Stimulated activated CD8-positive, alpha-beta memory T cell treated with anti-CD3 and anti-CD28 coated beads, Interleukin-2, amount 100 ng/mL, for 48 hours (primary cell): Measurements from ENCODE around the gene MIAT.

Experiments used
- DNase-seq, 2 donors: peaks; one replicate each; pipeline ENCODE4 v3.0.0-alpha.2; 2020; ENCODE audit warnings: low read depth in 2 of 2

The MIAT gene

DNA sequence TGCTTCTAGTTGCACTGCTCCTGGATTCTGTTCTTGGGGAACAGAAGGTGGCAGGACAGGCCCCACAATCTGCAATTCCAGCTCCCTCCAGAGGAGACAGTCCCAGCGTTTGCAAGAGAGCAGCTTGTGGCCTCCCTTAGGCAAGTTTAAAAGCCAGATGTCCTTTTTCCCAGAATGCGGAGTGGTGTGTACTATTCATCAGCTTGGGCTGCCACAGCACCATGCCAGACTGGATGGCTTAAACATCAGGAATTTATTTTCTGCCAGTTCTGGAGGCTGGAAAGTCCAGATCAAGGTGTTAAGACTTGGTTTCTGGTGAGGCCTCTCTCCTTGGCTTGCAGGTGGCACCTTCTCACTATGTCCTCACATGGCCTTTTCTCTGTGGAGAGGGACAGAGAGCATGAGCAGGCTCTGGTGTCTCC lies 11.7 kb downstream of the MIAT start:
- no peak for DNase-seq

DNA sequence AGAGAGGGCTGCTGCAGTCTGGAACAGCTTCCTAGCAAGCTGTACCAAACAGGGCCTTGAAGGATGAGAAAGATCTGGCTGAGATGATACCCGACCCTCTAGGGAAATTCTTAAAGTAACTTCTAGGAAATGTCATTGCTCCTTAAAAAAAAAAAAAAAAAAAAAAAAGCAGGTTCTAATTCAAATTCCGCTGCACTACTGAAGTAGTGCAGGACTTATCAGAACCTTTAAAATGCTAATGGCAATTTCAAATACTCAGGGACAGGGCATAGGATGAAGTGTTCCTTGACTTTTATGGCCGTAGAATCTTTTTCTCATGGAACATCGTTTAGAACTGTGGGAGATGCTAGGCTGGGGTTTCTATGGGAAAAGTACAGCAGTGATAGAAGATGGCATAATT lies 13.1 kb downstream of the MIAT start:
- no peak for DNase-seq

DNA sequence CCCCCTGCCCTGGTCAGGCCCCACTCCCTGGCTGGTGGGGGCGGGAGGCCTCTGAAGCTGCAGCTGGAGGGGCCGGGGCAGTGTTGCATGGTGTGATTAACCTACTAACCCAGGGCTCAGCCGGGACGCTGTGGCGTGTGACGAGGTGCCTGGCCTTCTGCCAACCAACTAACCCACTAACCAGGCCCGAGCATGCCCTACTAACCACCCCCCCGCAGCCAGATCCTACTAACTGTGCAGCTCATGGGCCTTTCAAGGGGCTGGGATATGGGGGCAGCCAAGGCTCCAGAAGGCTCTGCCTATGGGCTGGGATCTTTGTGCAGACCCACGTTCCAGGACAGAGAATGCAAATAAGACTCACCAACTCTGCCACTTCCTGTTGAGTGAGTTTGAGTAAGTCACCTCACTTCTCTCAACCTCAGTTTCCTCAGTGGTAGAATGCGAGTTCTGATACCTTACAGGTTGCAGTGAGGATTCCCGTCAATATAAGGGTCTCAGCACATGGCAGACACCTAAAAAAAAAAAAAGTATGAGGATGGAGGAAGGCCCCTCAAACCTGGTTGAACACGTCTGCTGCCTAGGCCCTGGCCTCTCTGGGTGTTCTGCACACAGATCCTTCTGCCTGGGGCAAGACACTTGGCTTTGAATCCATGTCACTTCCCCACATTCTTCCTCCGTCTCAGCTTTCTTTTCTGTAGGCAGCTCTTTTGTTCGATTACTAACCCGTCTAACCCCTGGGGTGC lies 14.1 kb downstream of the MIAT start:
- DNase-seq = peak; percentile 52 to 61

DNA sequence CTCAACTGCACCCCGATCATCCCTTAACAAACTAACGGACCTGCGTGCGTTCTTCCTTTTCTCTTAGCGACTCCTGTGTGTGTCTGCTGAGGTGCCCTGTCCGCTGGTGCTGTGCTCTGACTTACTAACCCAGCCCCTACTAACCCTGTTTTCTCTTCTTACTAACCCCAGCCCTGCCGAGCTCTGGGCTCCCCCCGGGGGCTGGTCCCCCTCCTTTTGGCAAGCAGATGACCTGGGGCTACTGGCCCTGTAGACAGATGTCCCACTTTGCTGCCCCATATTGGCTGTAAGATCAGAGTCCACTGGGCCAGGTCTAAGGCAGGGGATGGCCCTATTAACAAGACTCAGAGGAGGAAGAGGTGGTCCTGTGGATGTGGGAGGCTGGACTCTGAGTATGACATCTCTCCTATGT lies 14.7 kb downstream of the MIAT start:
- no peak for DNase-seq

DNA sequence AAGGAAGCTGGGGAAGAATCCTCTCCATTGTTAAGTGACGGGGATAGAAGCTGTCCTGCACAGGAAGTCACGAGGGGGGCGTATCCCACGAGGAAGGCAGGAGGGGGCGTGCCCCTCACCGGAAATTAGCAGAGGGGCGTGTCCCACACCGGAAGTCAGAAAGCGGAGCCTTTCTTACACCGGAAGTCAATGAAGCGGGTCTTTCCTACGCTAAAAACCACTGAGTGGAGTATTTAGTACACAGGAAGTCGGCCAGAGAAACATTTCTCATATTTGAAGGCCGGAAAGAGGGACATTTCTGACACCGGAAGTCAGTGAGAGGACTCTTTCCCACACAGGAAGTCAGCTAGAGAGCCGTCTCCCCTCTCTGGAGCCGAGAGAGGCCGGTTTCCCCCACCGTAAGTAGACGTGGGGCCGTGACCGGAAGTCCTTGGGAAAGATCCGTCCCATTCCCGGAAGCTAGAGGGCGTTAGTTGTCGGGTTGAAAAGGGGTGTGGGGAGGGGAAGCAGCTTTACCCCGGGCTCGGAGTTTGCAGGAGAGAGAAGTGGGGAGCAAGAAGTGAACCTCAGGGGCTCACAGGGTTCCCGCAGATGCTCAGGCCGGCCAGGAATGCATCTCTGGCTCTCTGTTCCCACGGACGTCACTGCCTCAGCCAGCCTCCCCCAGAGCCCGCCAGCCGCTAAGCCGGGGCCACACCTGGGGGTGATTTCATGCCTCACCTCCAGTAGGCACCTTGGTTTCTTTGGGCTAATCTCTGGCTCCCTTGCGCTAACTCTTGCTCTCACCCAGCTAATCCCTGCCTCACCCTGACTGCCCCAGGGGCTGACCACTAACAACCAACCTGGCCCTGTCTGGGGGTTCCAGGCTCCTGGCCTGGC lies 15.4 kb downstream of the MIAT start:
- DNase-seq = peak; percentile 87 to 88

DNA sequence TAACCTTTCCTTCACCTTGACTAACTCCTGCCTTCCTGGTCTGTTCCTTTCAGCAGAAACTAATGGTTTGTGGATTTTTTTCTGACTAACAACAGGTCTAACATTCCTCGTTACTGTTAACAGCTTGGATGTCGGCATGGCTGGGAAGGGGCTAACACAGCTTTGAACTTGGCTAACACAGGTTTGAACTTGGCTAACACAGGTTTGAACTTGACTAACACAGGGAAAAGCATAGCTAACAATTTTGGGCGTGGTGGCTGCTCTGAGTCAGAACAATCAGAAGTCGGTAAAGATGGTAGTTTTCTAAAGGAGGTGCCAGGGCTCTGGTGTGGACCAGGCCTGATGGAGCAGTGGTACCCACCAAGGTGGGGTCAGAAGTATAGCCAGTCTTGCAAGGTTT lies 16.1 kb downstream of the MIAT start:
- no peak for DNase-seq

DNA sequence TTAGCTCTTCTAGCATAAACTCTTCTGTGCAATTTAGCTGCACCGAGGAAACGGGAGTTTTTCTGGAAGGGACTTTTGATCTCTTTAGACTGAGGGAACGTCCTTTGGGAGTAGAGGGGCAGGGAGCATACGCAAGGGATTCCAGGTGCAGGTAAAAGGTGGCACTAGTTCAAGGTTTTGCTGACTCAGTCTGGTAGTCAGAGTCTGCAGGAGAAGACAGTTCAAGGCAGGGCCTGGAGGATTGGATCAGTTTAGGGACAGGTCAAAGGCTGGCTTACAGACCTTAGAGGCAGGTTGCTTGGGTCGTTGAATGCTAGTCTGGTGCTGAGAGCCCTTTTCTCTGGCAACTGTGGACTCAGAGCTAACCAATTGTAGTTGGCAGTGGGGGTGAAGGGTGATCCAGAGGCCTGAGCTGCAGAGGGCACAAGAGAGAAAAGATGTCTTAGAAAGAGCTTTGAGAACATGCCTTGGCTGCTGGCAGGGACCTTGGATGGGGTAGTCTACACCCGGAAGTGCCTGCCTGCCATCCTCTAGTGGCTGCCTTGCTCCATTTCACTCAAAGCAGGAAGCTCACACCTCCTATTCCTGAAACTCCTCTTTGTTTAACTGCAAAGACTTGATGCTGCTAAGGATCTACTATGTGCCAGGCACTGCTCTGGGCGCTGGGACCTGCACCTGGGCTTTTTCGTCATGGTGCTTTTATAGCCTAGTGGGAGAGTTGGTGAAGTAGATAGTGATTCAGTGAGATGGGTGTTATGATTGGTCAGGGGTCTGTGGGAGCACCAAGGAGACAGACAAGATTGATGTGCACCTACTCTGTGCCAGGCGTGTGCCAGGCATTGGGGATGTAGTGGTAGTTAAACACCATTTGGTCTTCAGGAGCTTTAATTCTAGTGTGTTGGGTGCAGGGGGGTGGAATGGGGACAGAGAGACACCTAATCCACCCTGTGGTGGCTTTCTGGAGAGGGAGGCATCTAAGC lies 17.1 kb downstream of the MIAT start:
- no peak for DNase-seq

DNA sequence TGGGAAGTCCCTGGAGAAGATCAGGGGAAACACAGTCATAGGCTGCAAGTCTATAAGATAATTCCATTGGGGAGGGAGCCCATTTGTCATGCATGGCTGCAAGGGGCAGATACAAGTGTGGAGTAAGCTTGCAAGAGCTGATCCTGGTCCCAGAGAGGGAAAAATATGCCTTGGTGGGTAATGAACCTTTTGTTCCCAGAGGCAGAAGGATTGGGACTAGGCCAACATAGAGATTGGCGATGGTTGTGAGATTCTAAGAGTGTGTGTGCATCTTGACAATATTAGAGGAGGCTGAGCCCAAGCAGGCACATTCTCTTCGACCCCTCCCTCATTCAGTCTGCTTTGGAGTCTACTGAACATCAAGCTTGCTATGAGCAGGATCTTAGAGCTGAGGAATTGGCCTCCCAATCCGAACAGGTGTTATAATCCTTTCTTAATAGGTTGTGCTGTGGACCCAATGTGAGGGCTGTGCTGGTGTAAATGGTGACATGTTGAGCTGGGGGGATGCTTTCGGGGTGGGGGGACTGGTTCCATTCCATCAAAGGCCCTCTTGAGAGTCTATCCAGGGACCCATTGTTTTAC lies 18.4 kb downstream of the MIAT start:
- no peak for DNase-seq

DNA sequence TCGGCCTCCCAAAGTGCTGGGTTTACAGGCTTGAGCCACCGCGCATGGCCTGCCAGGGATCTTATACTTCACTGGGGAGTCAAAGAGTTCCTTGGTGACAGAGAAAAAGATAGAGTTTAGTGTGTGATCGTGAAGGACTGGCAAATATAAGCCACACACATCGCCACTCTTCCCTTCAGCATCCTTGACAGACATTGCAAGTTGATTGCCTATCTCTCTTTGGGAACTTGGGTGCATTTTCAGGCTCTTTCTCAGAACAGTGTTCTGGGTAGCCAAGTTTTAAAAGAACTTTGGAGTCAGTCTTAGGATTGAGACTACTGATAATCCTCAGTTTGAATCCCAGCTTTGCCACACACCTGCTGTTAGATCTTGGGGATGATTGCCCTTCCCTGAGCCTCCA lies 19.8 kb downstream of the MIAT start:
- DNase-seq = no peak

DNA sequence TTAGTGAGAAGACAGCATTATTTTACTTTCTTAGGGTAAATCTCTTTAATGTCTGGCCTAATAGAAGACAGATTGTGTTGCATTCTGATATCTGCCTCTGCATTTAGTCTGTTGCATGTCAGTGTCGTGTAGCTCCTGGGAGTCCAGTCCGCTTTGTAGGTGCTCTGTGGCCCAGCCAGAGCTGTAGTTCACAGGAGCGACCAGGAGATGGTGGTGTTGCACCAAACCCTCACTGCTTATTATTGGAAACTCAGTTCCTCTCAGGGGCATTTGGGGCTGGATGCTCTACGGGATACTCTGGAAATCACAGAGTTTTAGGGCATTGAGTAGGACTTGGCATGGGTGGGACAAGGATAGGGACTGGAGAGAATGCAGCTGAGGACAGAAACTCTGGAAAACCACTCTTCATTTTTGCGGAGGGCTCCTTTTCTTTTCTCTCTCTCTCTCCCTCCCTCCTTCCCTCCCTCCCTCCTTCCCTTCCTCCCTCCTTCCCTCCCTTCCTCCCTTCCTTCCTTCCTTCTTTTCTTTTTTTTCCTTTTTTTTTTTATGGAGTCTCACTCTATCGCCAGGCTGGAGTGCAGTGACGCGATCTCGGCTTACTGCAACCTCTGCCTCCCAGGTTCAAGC lies 21.7 kb downstream of the MIAT start:
- DNase-seq = peak; percentile 49 to 66

DNA sequence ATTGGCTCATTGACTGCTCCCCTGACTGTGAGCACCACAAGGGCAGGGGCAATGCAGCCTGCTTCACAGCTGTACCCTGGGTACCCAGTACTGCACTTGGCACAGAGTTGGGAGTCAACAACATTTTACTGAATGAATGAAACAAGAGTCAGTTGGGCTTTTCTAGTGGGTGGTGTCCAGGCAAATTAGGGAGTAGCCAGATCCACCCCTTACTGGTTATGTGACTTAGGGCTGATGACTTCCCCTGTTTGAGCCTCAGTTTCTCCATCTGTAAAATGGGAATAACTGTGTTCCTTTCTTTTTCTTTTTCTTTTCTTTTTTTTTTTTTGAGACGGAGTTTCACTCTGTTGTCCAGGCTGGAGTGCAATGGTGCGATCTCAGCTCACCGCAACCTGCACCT lies 23.1 kb downstream of the MIAT start:
- no peak for DNase-seq

DNA sequence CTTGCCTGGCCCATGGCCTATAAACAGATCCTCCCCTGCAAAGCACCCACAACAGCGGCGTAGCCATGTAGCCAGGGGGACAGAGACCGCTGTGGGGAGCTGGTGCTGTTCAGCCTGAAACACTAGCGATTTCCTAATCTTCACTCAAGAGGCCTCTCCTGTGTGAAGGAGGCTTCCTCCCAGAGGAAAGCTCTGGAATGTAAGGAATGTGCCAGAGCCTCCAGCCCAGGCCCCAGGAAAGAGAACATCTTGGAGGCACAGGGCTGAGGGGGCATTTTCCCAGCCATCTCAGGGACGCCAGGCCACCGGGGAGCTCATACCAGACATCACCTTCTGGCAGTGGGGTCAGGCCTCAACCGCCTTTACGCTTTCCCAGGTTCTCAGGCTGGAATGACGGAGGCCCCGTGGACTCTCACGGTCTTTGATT lies 24.0 kb downstream of the MIAT start:
- DNase-seq = no peak

DNA sequence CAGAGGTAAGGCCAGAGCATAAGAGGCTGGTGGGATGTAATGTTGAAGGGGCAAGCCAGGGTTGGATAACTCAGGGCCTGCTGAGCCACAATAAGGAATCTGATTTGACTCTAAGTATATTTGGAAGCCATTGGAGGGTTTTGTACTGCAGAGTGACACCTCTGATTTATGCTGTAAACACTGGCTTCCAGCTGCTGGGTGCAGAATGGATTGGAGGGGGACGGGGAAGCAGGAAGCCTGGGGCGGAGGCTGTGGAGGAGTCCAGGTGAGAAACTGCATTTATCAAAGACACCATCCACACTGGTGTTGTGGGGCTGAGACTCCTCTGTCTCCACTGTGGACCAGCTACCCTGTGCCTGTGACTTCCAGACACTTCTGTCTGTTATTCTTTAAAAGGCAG lies 26.8 kb downstream of the MIAT start:
- DNase-seq = no peak

DNA sequence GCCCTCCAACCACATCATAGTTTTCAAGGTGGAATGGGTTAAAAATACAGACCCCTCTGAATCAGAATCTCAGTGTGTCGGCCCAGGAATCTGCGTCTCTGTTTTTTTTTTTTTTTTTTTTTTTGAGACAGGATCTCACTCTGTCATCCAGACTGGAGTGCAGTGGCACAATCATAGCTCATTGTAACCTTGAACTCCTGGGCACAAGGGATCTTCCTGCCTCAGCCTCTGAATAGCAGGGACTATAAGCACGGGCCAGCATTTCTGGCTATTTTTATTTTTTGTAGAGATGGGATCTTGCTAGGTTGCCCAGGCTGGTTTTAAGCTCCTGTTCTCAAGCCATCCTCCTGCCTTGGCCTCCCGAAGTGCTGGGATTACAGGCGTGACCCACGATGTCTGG lies 28.2 kb downstream of the MIAT start:
- DNase-seq = no peak

DNA sequence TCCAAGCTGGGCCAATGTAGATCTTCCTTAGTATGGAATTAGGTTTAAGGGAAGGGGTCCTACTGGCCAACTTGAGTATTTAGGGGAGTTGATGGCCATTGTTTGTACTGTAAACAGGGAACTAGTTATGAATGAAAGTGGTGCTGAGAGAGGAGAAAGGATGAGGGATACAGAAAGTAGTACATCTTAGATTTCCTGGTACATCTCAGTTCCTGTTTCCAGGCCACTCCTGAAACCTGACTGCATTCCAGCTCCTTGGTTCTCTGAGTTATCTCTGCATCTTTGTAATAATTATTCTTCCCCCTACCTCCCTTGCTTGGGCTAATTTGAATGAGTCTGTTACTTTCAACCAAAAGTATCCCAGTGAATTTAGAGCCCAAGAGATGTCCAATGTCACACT lies 30.1 kb downstream of the MIAT start:
- DNase-seq = no peak

DNA sequence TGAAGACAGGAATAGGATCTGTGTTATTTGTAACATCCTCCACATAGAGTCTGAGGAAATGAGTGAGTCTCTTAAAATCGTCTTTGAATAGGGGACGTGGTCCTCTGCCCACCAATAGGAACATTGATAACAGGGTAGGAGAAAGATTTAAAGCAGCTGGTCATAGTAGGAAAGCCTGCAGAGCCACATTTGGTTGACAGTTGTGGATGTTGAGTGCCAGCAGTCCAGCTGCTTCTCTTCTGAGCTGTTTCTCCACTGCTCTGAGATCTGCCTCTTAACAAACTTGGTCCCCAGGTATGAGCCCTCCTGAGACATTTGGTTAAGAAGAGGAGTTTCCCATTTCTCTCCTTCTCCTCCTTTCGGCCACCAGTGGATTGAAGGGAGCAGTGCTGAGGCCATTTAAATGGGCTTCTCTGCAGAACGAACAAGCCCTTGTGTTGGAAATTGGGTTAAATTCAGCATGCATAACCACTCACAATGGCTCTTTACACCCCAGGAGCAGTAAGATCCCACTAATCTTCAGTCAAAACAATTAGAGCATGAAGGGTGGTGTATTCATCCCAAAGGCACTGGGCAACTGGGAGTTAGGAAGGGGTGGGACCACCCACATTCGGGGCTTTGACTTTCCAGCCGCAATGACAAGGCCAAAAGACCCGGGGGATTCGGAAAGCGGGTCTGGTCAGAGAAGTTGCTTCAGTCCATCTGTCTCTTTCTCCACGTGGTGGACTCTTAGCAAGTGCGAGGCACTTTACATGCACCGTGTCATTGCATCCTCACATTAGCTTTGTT lies 32.3 kb downstream of the MIAT start:
- DNase-seq = no peak

DNA sequence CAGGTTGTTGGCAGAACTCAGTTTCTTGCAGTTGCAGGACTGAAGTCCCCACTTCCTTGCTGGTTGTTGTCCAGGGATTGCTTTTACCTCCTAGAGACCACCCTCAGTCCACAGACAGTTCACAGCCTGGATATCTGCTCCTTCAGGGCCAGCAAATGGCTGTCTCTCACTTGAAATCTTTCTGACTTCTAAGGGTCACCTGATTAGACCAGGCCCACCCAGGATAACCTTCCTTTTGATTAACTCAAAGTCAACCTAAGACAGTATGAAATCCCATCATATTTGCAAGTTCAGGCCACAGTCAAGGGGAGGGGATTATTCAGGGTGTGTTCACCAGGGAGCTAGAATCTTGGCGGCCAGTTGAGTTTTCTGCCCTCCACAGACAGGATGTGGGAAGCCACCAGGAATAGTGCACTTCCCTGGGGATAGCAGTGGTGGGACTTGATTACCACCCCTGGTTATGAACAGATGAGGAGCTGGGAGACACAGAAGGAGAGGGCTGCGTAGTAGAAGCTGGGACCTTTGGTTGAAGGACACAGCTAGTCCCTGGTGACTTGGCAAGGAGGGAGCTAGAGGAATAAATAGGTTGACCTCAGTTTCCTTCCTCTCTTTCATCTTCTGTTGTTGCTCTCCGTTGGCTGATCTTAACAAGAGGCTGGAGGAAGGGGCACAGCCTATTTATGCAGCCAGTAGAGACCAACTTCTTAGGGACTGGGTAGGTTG lies 33.4 kb downstream of the MIAT start:
- no peak for DNase-seq

DNA sequence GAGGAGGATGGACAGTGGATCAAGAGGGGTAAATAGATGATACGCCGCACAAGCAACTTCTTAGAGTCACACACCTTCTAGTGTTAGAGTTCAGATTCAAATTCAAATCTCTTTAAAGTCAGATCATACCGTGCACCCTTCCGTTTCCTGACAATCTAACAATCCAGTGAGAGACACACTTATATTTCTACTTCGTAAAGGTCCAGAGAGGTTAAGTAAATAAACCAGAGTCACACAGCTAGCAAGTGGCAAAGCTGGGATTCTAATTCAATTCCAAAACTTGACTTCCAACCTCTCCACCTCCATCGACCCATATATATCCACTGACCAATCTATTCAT lies 34.0 kb downstream of the MIAT start:
- DNase-seq = no peak

DNA sequence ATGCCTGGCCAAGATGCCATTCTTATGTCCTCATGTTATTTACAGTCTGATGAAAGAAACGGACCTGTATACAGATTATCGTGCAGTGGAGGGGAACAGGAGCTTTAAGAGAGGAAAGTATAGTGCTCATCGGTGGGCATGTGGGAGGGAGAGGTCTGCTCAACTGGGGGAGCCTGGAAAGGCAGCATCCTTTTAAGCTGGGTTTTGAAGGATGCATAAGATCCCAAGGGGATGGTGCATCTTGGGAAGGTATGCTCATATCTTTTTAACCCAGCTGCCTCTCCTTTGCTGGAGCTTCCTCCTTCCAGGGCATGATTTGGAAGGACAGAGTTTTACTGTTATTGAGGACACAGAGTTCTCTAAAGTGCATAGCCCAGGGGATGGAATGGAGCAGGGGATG lies 34.8 kb downstream of the MIAT start:
- no peak for DNase-seq

DNA sequence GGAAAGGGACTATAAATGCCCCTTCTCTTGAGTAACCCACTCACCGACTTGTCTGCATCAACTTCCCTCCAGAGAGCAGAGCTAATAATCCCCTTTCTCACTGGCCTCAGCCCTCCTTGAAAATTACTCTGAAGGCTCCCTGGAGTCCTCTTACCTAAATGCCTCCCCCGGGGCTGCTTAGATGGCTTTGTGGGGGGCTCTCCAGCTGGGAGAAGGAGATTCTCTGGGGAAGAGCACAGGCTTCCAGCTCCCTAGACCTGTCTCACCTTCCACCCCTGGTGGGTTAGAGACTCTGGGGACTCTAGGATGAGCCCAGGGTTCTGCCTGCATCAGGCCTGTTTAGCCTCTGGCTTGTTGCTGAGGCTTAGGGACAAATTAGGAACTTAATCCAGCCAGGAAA lies 39.8 kb downstream of the MIAT start:
- DNase-seq = no peak
